Esophagus squamous epithelium (tissue), 4 donors: ENCODE data around the gene XAGE5.

Experiments
- CTCF ChIP-seq, 6 experiments: fragments of 450-650 bp in 4 of 6; fragments of 200-600 bp in 2 of 6; sonication (generic) in 2 of 6; IDR thresholded peaks; one replicate each; pipeline ENCODE4 v1.5.1; 2016 to 2019; ENCODE audit warnings: antibody characterized with exemption in 6 of 6, mild to moderate bottlenecking in 4 of 6, moderate library complexity in 4 of 6
- POLR2A ChIP-seq, 4 donors: fragments of 450-650 bp; IDR thresholded peaks; one replicate each; pipeline ENCODE4 v1.6.1; 2017; ENCODE audit warnings: antibody characterized with exemption in 4 of 4, mild to moderate bottlenecking in 4 of 4, moderate library complexity in 3 of 4

DNA sequence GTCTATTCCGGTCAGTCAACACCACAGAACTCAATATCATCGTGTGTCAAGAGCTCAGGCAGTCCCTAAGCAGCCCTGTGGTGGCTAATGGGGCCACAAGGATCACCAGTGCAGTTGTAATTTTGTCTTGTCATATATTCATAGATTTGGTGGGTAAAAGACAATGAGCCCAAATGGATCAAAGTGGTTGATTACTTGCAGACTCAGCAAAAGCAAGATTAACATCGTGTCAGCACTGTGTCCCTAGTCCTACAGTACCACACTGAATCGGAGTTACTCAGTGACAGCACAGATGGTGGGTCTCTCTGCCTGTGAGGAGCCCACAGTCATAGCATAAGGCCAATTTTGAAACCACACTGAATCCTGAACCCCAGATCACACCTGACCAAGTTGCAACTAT lies 8.7 kb downstream of the XAGE5 start:
- TF ChIP-seq POLR2A (IDR thresholded peaks at IDR 0.05): no peak
- TF ChIP-seq CTCF (IDR thresholded peaks at IDR 0.05): no peak
